ENCODE results near the gene CFAP46.

DNA sequence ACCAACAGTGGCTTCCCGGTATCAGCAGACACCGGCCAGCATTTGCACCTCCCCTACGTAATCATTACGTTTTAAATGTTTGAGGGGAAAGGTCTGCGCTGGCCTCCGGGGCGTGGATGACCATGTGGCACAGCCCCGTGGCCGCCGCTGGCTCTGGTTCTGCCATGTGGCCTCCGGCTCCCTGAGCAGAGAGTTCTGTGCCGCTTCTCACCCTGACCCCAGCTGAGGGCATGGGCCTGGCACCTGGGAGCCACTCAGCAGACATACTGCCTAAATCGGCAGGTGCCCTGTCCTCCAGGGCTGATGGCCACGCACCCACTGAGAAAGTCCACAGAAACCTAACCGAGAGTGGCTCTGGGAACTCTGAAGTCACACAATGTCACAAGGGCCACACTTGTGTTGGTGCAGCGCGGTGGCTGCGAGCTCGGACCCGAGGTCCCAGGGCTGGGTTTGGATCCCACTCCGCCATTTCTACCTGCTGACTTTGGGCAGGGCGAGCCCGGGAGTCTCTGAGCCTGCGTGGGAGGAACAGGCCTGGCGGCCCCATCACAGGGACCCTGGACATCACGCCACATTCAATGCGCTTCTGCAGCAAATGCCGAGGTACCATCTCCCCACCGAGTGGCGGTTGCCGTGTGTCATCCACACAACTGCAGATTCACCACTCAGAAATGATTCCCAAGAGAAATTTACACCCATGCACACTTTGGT lies 25.3 kb downstream of the CFAP46 start:
- TF ChIP-seq, protein P1, sequence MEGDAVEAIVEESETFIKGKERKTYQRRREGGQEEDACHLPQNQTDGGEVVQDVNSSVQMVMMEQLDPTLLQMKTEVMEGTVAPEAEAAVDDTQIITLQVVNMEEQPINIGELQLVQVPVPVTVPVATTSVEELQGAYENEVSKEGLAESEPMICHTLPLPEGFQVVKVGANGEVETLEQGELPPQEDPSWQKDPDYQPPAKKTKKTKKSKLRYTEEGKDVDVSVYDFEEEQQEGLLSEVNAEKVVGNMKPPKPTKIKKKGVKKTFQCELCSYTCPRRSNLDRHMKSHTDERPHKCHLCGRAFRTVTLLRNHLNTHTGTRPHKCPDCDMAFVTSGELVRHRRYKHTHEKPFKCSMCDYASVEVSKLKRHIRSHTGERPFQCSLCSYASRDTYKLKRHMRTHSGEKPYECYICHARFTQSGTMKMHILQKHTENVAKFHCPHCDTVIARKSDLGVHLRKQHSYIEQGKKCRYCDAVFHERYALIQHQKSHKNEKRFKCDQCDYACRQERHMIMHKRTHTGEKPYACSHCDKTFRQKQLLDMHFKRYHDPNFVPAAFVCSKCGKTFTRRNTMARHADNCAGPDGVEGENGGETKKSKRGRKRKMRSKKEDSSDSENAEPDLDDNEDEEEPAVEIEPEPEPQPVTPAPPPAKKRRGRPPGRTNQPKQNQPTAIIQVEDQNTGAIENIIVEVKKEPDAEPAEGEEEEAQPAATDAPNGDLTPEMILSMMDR (IDR thresholded peaks at IDR 0.05; ENCODE audit: low read depth, low read length, missing input control), result no peak
- TF ChIP-seq, protein P2, sequence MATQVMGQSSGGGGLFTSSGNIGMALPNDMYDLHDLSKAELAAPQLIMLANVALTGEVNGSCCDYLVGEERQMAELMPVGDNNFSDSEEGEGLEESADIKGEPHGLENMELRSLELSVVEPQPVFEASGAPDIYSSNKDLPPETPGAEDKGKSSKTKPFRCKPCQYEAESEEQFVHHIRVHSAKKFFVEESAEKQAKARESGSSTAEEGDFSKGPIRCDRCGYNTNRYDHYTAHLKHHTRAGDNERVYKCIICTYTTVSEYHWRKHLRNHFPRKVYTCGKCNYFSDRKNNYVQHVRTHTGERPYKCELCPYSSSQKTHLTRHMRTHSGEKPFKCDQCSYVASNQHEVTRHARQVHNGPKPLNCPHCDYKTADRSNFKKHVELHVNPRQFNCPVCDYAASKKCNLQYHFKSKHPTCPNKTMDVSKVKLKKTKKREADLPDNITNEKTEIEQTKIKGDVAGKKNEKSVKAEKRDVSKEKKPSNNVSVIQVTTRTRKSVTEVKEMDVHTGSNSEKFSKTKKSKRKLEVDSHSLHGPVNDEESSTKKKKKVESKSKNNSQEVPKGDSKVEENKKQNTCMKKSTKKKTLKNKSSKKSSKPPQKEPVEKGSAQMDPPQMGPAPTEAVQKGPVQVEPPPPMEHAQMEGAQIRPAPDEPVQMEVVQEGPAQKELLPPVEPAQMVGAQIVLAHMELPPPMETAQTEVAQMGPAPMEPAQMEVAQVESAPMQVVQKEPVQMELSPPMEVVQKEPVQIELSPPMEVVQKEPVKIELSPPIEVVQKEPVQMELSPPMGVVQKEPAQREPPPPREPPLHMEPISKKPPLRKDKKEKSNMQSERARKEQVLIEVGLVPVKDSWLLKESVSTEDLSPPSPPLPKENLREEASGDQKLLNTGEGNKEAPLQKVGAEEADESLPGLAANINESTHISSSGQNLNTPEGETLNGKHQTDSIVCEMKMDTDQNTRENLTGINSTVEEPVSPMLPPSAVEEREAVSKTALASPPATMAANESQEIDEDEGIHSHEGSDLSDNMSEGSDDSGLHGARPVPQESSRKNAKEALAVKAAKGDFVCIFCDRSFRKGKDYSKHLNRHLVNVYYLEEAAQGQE (IDR thresholded peaks at IDR 0.05), result no peak
- TF ChIP-seq FOXA1 (IDR thresholded peaks at IDR 0.05) (no peak), NR2F2 (IDR thresholded peaks at IDR 0.05) (no peak), JUND (IDR thresholded peaks at IDR 0.05) (no peak), TAF1 (conservative IDR thresholded peaks at IDR 0.05) (no peak), GABPA (IDR thresholded peaks at IDR 0.05 in 1 of 2, conservative IDR thresholded peaks at IDR 0.05 in 1 of 2) (no peak)

Data from liver (tissue), 3 donors.